BJ (cell line): Measurements from ENCODE around the gene DSG3. TPM values are rescaled to one million over a fixed set of nuclear protein-coding genes. Genes with fewer than 3 reads are reported as not detected.

ENCODE experiments used
- CTCF ChIA-PET: fragments of 350-600 bp; formaldehyde crosslinking; extraction: SDS; loops from one replicate; lab custom pipeline; 2021; ENCODE audit warnings: antibody characterized with exemption, inconsistent platforms; lab: Yijun Ruan, JAX
- POLR2A ChIA-PET: fragments of 300-600 bp; sonication (Branson Sonifier 250); formaldehyde crosslinking; extraction: SDS; loops from one replicate; lab custom pipeline; 2021; ENCODE audit warnings: antibody characterized with exemption; lab: Charles Lee
- DNase-seq: peaks from one replicate; pipeline ENCODE4 v3.0.0-alpha.2; 2011; ENCODE audit warnings: low read depth
- H3K27me3 ChIP-seq: 2 replicates; pipeline ENCODE4 v1.6.0; 2011; ENCODE audit warnings: low read length; ENCODE audit not compliant: control insufficient read depth, insufficient read depth
- H3K36me3 ChIP-seq: 2 replicates; pipeline ENCODE4 v1.5.1; 2011; ENCODE audit warnings: low read length; ENCODE audit not compliant: control insufficient read depth, insufficient read depth
- H3K4me3 ChIP-seq: 2 replicates; pipeline ENCODE4 v1.5.1; 2011; ENCODE audit warnings: low read depth, mild to moderate bottlenecking, control low read depth, low read length
- polyA minus RNA-seq: library from RNA; depleted of rRNA, polyadenylated mRNA; stranded (reverse); fragments of >200 nt; gene quantifications from 2 replicates; pipeline ENCODE4 v1.2.3, GENCODE V29; 2011; rRNA and poly(A)+ RNA removed
- polyA plus RNA-seq: library from polyadenylated mRNA; depleted of rRNA; stranded (reverse); fragments of >200 nt; gene quantifications from 2 replicates; pipeline ENCODE4 v1.2.3, GENCODE V29; 2011; rRNA removed
- TF ChIP-seq, protein P1 (sequence below): IDR thresholded peaks from 2 replicates; pipeline ENCODE4 v1.5.1; 2011; ENCODE audit warnings: low read depth, mild to moderate bottlenecking, control low read depth, inconsistent platforms, low read length, moderate library complexity; ENCODE audit not compliant: insufficient read depth

DSG3 gene, protein sequence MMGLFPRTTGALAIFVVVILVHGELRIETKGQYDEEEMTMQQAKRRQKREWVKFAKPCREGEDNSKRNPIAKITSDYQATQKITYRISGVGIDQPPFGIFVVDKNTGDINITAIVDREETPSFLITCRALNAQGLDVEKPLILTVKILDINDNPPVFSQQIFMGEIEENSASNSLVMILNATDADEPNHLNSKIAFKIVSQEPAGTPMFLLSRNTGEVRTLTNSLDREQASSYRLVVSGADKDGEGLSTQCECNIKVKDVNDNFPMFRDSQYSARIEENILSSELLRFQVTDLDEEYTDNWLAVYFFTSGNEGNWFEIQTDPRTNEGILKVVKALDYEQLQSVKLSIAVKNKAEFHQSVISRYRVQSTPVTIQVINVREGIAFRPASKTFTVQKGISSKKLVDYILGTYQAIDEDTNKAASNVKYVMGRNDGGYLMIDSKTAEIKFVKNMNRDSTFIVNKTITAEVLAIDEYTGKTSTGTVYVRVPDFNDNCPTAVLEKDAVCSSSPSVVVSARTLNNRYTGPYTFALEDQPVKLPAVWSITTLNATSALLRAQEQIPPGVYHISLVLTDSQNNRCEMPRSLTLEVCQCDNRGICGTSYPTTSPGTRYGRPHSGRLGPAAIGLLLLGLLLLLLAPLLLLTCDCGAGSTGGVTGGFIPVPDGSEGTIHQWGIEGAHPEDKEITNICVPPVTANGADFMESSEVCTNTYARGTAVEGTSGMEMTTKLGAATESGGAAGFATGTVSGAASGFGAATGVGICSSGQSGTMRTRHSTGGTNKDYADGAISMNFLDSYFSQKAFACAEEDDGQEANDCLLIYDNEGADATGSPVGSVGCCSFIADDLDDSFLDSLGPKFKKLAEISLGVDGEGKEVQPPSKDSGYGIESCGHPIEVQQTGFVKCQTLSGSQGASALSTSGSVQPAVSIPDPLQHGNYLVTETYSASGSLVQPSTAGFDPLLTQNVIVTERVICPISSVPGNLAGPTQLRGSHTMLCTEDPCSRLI
- polyA plus RNA-seq (not detected in 2 replicates), polyA minus RNA-seq (not detected in 2 replicates)

DNA sequence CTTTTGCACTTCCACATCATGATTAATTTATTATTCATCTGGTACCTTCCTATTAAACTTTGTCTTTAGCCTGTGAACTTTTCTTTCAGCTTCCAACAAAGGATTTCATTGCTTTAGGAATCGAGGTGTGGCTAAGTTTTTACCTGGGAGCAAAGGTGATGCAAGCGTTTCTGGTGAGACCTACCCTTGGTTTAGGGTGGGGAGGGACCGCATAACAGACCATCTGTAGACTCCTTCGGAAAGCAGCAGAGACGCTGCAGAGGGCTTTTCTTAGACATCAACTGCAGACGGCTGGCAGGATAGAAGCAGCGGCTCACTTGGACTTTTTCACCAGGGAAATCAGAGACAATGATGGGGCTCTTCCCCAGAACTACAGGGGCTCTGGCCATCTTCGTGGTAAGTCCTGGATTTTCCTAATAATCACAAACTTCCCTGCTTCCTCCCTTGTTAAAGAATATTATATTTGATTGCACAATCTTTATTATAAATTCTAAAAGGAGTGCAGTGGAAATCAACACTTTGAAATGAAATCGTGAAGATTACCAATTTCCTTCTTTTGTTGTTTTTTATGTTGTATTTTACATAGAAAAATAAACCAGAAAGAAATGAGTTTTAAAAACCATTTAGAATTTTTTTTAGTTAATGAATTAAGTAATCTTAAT is at the start of gene DSG3:
DSG3 (plus strand) TSS at position 212 of the 662 bp plus-strand sequence; CDS start at position 349, 137 bp downstream.
- Histone ChIP-seq H3K36me3 (no peaks in the 10 kb centered on the region), H3K4me3 (no peak within 1 kb of the TSS), H3K27me3 (no peaks in the 10 kb centered on the region)
- TF ChIP-seq, protein P1, sequence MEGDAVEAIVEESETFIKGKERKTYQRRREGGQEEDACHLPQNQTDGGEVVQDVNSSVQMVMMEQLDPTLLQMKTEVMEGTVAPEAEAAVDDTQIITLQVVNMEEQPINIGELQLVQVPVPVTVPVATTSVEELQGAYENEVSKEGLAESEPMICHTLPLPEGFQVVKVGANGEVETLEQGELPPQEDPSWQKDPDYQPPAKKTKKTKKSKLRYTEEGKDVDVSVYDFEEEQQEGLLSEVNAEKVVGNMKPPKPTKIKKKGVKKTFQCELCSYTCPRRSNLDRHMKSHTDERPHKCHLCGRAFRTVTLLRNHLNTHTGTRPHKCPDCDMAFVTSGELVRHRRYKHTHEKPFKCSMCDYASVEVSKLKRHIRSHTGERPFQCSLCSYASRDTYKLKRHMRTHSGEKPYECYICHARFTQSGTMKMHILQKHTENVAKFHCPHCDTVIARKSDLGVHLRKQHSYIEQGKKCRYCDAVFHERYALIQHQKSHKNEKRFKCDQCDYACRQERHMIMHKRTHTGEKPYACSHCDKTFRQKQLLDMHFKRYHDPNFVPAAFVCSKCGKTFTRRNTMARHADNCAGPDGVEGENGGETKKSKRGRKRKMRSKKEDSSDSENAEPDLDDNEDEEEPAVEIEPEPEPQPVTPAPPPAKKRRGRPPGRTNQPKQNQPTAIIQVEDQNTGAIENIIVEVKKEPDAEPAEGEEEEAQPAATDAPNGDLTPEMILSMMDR = no peak
- POLR2A ChIA-PET = no interaction called here
- CTCF ChIA-PET = no interaction called here
- no peak for DNase-seq

DNA sequence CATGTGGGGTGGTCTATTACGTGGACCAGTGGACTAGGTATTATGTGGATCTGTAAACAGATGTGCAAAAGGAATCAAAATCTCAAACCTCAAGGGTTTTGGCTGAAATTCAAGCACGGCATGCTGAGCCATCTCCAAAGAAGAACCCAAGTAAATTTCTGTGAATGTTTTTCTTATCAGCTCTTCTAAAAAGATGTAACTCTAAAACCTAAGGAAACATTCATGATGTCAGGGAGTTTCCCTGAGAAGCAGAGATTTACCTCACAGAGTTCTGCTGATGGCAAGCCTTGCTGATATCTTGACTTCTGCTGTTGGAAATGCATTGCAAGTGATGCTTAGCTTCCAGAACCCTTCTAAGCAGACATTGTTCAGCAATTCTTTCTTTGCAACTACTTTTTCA is 49.4 kb upstream of the DSG3 start:
- Histone ChIP-seq H3K36me3 (no peaks in the 10 kb centered on the region), H3K27me3 (no peaks in the 10 kb centered on the region), H3K4me3 (no peak overlapping the region)
- POLR2A ChIA-PET = no interaction called here
- TF ChIP-seq, protein P1 = no peak
- CTCF ChIA-PET = no interaction called here
- no peak for DNase-seq

DNA sequence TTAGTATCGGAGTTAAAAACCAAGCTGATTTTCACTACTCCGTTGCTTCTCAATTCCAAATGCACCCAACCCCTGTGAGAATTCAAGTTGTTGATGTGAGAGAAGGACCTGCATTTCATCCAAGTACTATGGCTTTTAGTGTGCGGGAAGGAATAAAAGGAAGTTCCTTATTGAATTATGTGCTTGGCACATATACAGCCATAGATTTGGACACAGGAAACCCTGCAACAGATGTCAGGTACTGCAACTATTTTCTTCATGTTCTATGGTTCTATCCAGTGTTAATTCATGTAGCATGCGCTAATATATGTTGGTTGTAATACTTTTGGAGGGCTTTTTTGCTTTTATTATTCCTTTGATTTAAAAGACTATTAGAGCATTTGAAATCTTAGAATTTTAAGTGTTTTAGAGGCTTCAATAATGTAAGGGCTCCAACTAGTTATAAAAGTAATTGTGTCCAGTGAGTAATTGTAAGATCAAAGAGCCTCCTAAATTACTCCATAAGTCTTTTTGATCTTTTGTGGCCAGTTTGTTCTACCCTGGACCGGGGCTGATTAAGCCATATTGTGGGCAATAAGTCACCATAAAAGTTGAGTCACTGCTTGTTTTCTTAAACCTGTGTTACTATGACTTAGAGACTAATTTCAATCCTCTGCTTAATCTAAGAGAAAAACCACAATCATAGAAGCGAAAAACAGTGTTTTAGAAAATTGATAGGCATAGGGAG is 48.1 kb upstream of the DSG3 start:
- TF ChIP-seq, protein P1 = no peak
- no peak for DNase-seq
- no peaks in the 10 kb centered on the region for H3K36me3 ChIP-seq
- CTCF ChIA-PET = no interaction called here
- POLR2A ChIA-PET = no interaction called here
- no peak overlapping the region for H3K4me3 ChIP-seq
- H3K27me3 ChIP-seq = no peaks in the 10 kb centered on the region

DNA sequence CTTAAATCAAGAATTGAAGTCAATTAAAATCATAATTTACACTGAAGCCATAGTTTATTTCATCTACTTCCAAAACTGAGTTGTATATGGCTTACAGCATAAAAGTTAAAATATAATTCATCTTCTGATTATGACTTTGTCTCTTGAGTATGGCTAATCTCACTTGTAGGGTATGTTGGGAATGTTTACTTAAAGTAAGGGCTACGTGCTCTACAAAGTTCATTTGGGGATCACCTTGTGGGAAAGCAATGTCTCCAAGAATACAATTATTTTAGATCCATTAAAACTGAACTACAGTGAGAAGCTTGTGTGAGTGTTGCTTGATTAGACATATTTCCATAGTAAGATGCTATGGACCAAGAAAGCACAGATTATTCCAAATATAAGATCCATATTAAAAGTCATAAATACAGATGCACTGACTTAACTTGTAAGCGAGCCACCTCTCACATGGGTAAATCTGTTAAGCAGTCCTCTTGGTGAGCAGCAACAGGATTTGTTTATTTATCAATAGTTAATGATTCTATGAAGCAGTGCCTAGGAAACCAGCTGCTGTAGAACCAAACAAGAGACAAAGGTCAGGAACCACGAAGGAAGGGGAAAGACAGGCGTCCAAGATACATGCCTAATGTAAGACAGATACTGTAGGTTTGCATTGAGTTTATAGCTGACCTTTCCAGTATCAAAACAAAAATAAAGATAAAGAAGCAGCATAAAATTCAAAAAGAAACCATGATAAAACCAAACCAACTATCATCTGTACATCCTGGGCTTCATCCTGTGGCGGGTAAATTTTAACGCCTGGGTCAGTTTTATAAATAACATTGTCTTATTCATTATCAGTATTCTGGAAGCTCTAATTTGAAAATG is 46.1 kb upstream of the DSG3 start:
- TF ChIP-seq, protein P1 = no peak
- no peak for DNase-seq
- no peaks in the 10 kb centered on the region for H3K36me3 ChIP-seq
- no peak overlapping the region for H3K4me3 ChIP-seq
- H3K27me3 ChIP-seq = no peaks in the 10 kb centered on the region
- ChIA-PET POLR2A (no interaction called here), CTCF (no interaction called here)
